Measurements from ENCODE around the gene TNKS1BP1. TPM values are rescaled to one million over a fixed set of nuclear protein-coding genes. Genes with fewer than 3 reads are reported as not detected.

TNKS1BP1 gene
- total RNA-seq, 1 donor from 2014 or later = 189 TPM

DNA sequence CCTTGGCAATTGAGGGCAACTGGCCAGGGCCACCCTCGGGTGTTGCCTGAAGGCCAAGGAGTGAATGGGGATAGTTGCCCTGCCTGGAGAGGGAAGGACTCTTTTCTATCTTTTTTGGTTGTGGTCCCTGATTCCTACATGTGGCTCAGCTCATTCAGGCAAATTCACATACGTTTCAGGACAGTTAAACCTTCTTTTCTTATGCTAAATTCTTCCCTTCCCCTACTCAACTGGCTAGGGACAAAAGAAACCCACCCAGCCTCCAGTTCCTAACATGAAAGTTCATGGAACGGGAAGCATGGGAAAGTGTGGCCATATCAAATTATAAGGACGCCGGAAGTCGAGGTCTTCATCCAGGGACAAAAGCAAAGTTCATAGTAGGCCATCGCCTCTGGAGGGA lies 61.4 kb downstream of the TNKS1BP1 start:
- Histone ChIP-seq H3K4me3 (no peak overlapping the region), H3K36me3 (no peaks in the 10 kb centered on the region), H3K9me3 (no peaks in the 10 kb centered on the region), H3K4me1 (no peaks in the 10 kb centered on the region), H3K27me3 (no peaks in the 10 kb centered on the region), H3K27ac (no peak overlapping the region)
- ATAC-seq (no peak), DNase-seq (no peak)
- no peak for TF ChIP-seq CTCF (IDR thresholded peaks at IDR 0.05)
- intact Hi-C loops (cut with DNase I) = no loop called here

DNA sequence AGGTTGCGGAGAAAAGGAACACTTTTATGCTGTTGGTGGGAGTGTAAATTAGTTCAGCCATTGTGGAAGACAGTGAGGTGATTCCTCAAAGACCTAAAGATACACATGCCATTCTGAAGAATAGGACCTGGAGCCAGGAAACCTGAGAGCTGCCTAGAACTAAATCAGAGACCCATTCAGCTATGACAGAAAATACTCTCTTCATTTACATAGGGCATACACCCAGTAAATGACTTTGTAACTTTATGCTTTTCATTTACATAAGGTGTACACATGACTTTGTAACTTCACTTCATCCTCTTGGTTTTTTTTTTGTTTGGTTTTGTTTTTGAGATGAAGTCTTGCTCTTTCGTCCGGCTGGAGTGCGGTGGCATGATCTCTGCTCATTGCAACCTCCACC lies 62.6 kb downstream of the TNKS1BP1 start:
- Histone ChIP-seq H3K27ac (no peak overlapping the region), H3K4me3 (no peak overlapping the region), H3K36me3 (no peaks in the 10 kb centered on the region), H3K4me1 (no peaks in the 10 kb centered on the region), H3K9me3 (no peaks in the 10 kb centered on the region), H3K27me3 (no peaks in the 10 kb centered on the region)
- intact Hi-C loops (cut with DNase I) = no loop called here
- DNase-seq (no peak), ATAC-seq (no peak)
- TF ChIP-seq CTCF (IDR thresholded peaks at IDR 0.05) = no peak

DNA sequence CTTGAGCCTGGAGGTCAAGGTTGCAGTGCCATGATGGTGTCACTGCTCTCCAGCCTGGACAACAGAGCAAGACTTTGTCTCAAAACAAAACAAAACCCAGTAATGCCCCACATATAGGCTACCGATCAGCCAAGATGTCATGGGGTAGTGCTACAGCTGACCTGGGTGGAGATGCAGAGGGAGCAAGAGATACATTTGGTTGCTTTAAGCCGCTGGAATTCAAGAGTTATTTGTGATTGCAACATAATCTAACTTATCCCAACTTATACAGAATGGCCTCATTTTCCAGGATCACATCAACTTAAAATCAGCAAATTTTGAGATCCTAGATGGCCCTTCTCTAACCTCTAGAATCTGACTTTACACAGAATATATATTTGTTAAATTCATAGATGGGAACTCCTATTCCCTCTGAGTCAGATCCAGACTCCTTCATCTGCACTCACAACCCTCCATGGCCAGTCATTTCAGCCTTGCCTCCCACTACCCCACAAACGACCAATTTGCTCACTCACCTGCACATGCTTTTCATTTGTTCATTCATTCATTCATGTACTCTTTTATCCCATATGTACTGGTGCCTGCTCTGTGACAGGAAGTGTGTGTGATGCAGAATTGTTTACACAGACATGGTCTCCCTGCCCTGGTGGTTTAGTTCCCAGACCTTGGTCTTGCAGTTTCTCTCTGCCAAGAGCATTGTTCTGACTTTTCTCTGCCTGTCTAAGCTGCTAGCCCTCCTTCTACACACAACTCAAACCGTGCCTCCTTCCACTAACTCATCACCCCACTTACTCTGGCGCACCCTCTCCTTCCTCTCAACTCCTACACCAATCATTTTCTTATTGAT lies 63.6 kb downstream of the TNKS1BP1 start:
- H3K27ac ChIP-seq = no peak overlapping the region
- DNase-seq (no peak), ATAC-seq (no peak)
- no peaks in the 10 kb centered on the region for H3K27me3 ChIP-seq
- no peak for TF ChIP-seq CTCF (IDR thresholded peaks at IDR 0.05)
- no peaks in the 10 kb centered on the region for H3K36me3 ChIP-seq
- intact Hi-C loops (cut with DNase I) = no loop called here
- H3K4me3 ChIP-seq = no peak overlapping the region
- H3K4me1 ChIP-seq = no peaks in the 10 kb centered on the region
- H3K9me3 ChIP-seq = no peaks in the 10 kb centered on the region

DNA sequence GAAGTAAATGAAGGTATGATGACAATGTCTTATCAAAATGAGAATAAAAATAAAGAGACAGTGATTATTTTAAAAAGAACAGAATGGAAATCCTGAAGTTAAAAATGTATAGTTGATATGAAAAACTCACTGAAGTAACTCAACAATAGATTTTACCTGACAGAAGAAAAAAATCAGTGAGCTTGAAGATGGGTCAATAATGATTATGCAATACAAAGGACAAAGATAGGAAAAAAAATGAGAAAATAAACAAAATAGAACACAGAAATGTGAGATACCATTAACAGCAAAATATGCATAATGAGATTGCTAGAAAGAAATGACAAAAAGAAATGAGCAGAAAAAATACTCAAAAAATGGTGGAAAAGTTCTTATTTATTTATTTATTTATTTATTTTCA lies 68.6 kb downstream of the TNKS1BP1 start:
- intact Hi-C loops (cut with DNase I) = no loop called here
- TF ChIP-seq CTCF (IDR thresholded peaks at IDR 0.05) = no peak
- Histone ChIP-seq H3K36me3 (no peaks in the 10 kb centered on the region), H3K27me3 (no peaks in the 10 kb centered on the region), H3K4me3 (no peak overlapping the region), H3K27ac (no peak overlapping the region), H3K4me1 (no peaks in the 10 kb centered on the region), H3K9me3 (no peaks in the 10 kb centered on the region)
- no peak for DNase-seq
- ATAC-seq = no peak

GRCh38 chr11:57255618-57256017 lies 69.1 kb downstream of the TNKS1BP1 start:
- H3K4me3 ChIP-seq = no peak overlapping the region
- no peaks in the 10 kb centered on the region for H3K36me3 ChIP-seq
- no peak for ATAC-seq
- H3K27ac ChIP-seq = no peak overlapping the region
- DNase-seq = no peak
- H3K9me3 ChIP-seq = no peaks in the 10 kb centered on the region
- intact Hi-C loops (cut with DNase I) = no loop called here
- H3K27me3 ChIP-seq = no peaks in the 10 kb centered on the region
- no peak for TF ChIP-seq CTCF (IDR thresholded peaks at IDR 0.05)
- no peaks in the 10 kb centered on the region for H3K4me1 ChIP-seq

Data from upper lobe of right lung (tissue), 1 donor.